ENCODE measurements around the gene BRINP3.

Gene BRINP3

GRCh38 chr1:190320952-190321351, 156.7 kb downstream of the BRINP3 start:
- TF ChIP-seq EZH2 (IDR thresholded peaks at IDR 0.05; ENCODE audit: borderline replicate concordance, low read length) (no peak), CTCF (IDR thresholded peaks at IDR 0.05; ENCODE audit: low read length) (0 out of 2 replicates have a peak, but pooled peaks have one; percentile 7)
- no peak overlapping the region for H3K4me3 ChIP-seq (ENCODE audit: low read depth, low read length, poor library complexity, severe bottlenecking)
- no peaks in the 10 kb centered on the region for H3K27me3 ChIP-seq (ENCODE audit: insufficient read depth, low read length)
- H4K20me1 ChIP-seq (ENCODE audit: insufficient read depth, low read length): no peaks in the 10 kb centered on the region
- H3K9me2 ChIP-seq (ENCODE audit: low read depth, low read length): no peaks in the 10 kb centered on the region
- H3K4me2 ChIP-seq (ENCODE audit: low read length): no peak overlapping the region
- H3F3A ChIP-seq (ENCODE audit: insufficient read depth, low read length): no peaks in the 10 kb centered on the region
- no peaks in the 10 kb centered on the region for H3K4me1 ChIP-seq (ENCODE audit: insufficient read depth, low read length, severe bottlenecking)
- no peak overlapping the region for H3K27ac ChIP-seq (ENCODE audit: low read depth, low read length, poor library complexity, severe bottlenecking)
- H2AFZ ChIP-seq (ENCODE audit: low read length): no peak overlapping the region
- no peaks in the 10 kb centered on the region for H3K36me3 ChIP-seq (ENCODE audit: insufficient read depth, low read length)
- H3K79me2 ChIP-seq (ENCODE audit: insufficient read depth, low read length): no peaks in the 10 kb centered on the region
- H3K9ac ChIP-seq (ENCODE audit: low read length): no peak overlapping the region
- H3K9me3 ChIP-seq (ENCODE audit: low read length): no peaks in the 10 kb centered on the region

GRCh38 chr1:190312763-190313162, 164.9 kb downstream of the BRINP3 start:
- Histone ChIP-seq H3K4me2 (ENCODE audit: low read length) (no peak overlapping the region), H3K9me3 (ENCODE audit: low read length) (no peaks in the 10 kb centered on the region), H2AFZ (ENCODE audit: low read length) (no peak overlapping the region), H3K4me3 (ENCODE audit: low read depth, low read length, poor library complexity, severe bottlenecking) (no peak overlapping the region), H3K9me2 (ENCODE audit: low read depth, low read length) (no peaks in the 10 kb centered on the region), H3K79me2 (ENCODE audit: insufficient read depth, low read length) (no peaks in the 10 kb centered on the region), H3K27ac (ENCODE audit: low read depth, low read length, poor library complexity, severe bottlenecking) (no peak overlapping the region), H3K9ac (ENCODE audit: low read length) (no peak overlapping the region), H3K4me1 (ENCODE audit: insufficient read depth, low read length, severe bottlenecking) (no peaks in the 10 kb centered on the region), H4K20me1 (ENCODE audit: insufficient read depth, low read length) (no peaks in the 10 kb centered on the region), H3K36me3 (ENCODE audit: insufficient read depth, low read length) (no peaks in the 10 kb centered on the region), H3F3A (ENCODE audit: insufficient read depth, low read length) (no peaks in the 10 kb centered on the region), H3K27me3 (ENCODE audit: insufficient read depth, low read length) (no peaks in the 10 kb centered on the region)
- TF ChIP-seq CTCF (IDR thresholded peaks at IDR 0.05; ENCODE audit: low read length) (no peak), EZH2 (IDR thresholded peaks at IDR 0.05; ENCODE audit: borderline replicate concordance, low read length) (no peak)

- Histone ChIP-seq H3K4me1 (ENCODE audit: insufficient read depth, low read length, severe bottlenecking) (no peaks in the 10 kb centered on the region), H3F3A (ENCODE audit: insufficient read depth, low read length) (no peaks in the 10 kb centered on the region), H3K4me2 (ENCODE audit: low read length) (no peak overlapping the region), H3K9ac (ENCODE audit: low read length) (no peak overlapping the region), H4K20me1 (ENCODE audit: insufficient read depth, low read length) (no peaks in the 10 kb centered on the region), H3K9me2 (ENCODE audit: low read depth, low read length) (no peaks in the 10 kb centered on the region), H3K27me3 (ENCODE audit: insufficient read depth, low read length) (no peaks in the 10 kb centered on the region), H2AFZ (ENCODE audit: low read length) (no peak overlapping the region), H3K36me3 (ENCODE audit: insufficient read depth, low read length) (no peaks in the 10 kb centered on the region), H3K9me3 (ENCODE audit: low read length) (no peaks in the 10 kb centered on the region), H3K4me3 (ENCODE audit: low read depth, low read length, poor library complexity, severe bottlenecking) (no peak overlapping the region), H3K27ac (ENCODE audit: low read depth, low read length, poor library complexity, severe bottlenecking) (no peak overlapping the region), H3K79me2 (ENCODE audit: insufficient read depth, low read length) (no peaks in the 10 kb centered on the region)
- TF ChIP-seq CTCF (IDR thresholded peaks at IDR 0.05; ENCODE audit: low read length) (no peak), EZH2 (IDR thresholded peaks at IDR 0.05; ENCODE audit: borderline replicate concordance, low read length) (no peak)
Measured at GRCh38 chr1:190303501-190303900, 174.2 kb downstream of the BRINP3 start.
